Coronary artery (tissue), 2 donors: ENCODE results near the gene NPSR1.
A peak's percentile ranks its signal among the peaks of the same experiment; 100 is the strongest.
"Not testable (repeated sequence)": the region's sequence is repeated elsewhere in the genome, so short reads cannot be mapped to it uniquely, and the experiment has no call there.

Experiments
- DNase-seq: peaks from one replicate; pipeline ENCODE4 v3.0.0-alpha.2; 2017; ENCODE audit warnings: low spot score
- H3K27ac ChIP-seq, 2 donors: fragments of 200-600 bp; sonication (generic); one replicate each; pipeline ENCODE4 v1.5.1; 2016 to 2019
- H3K4me3 ChIP-seq: fragments of 200-600 bp; sonication (generic); 2 replicates; pipeline ENCODE4 v1.5.1; 2016; ENCODE audit warnings: mild to moderate bottlenecking, moderate library complexity
- TF ChIP-seq, protein P1 (sequence below): fragments of 200-600 bp; sonication (generic); IDR thresholded peaks from one replicate; pipeline ENCODE4 v1.5.1; 2019; ENCODE audit warnings: antibody characterized with exemption

The NPSR1 gene

GRCh38 chr7:34807548-34808340, 149.7 kb downstream of the NPSR1 start:
- TF ChIP-seq, protein P1, sequence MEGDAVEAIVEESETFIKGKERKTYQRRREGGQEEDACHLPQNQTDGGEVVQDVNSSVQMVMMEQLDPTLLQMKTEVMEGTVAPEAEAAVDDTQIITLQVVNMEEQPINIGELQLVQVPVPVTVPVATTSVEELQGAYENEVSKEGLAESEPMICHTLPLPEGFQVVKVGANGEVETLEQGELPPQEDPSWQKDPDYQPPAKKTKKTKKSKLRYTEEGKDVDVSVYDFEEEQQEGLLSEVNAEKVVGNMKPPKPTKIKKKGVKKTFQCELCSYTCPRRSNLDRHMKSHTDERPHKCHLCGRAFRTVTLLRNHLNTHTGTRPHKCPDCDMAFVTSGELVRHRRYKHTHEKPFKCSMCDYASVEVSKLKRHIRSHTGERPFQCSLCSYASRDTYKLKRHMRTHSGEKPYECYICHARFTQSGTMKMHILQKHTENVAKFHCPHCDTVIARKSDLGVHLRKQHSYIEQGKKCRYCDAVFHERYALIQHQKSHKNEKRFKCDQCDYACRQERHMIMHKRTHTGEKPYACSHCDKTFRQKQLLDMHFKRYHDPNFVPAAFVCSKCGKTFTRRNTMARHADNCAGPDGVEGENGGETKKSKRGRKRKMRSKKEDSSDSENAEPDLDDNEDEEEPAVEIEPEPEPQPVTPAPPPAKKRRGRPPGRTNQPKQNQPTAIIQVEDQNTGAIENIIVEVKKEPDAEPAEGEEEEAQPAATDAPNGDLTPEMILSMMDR: no peak
- no peak overlapping the region for H3K27ac ChIP-seq
- H3K4me3 ChIP-seq: no peak overlapping the region
- no peak for DNase-seq

GRCh38 chr7:34814203-34814842, 156.3 kb downstream of the NPSR1 start:
- not testable (repeated sequence) for DNase-seq, H3K4me3 ChIP-seq, H3K27ac ChIP-seq

DNA sequence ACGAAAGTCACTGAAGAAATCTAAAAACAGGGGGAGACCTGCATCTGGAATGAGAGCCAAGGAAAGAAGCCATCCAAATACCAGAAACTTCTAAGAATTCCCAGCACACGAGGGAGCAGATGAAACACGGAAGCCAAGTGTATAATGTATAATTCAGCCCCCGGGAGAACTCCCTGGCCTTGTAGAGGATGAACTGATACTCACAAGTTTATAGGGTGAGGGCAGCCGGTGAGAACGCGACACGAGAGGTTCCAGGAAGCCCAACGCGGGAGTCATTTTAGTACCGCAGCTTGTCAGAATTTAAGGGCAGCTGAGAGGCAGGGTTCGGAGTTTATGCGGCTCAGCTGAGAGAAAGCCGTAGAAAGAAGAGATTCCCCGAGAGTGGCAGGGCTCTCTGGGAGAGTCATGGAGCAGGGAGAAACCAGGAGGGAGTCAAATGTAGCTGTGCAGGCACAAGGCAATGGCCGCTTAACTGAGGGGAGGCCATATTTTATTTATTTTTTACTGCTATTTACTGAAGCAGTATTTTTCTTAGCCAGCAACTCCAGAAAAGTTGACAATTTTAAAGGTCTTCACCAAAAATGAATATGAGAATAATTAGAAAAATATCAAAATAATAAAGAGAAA, 164.0 kb downstream of the NPSR1 start:
- TF ChIP-seq, protein P1: no peak
- H3K4me3 ChIP-seq: no peak overlapping the region
- no peak for DNase-seq
- H3K27ac ChIP-seq: no peak overlapping the region

GRCh38 chr7:34823650-34824258, 165.7 kb downstream of the NPSR1 start:
- Histone ChIP-seq H3K27ac (no peak overlapping the region), H3K4me3 (no peak overlapping the region)
- TF ChIP-seq, protein P1: peak; percentile 69
- no peak for DNase-seq

DNA sequence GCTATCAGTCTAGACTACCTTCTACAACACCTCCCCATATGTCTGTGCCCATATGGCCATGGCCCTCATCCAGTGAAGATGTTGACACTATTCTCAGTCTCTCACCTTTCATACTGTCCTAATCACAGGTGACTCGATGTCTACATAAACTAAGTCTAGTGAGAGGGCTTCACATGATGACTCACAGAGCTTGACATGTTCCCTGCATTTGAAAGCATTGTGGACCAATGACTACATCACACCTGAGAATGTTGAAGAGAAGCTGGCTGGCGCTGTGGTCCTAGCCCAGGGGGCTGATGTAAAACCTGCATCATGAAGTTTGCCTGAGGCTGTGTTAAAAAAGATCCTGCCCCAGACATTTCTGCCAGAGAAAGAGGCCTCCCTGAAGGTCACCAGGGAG, 167.2 kb downstream of the NPSR1 start:
- Histone ChIP-seq H3K27ac (no peak overlapping the region), H3K4me3 (no peak overlapping the region)
- no peak for DNase-seq
- TF ChIP-seq, protein P1: no peak

GRCh38 chr7:34830390-34830789, 172.4 kb downstream of the NPSR1 start:
- no peak overlapping the region for H3K4me3 ChIP-seq
- DNase-seq: no peak
- H3K27ac ChIP-seq: no peak overlapping the region
- TF ChIP-seq, protein P1: no peak

DNA sequence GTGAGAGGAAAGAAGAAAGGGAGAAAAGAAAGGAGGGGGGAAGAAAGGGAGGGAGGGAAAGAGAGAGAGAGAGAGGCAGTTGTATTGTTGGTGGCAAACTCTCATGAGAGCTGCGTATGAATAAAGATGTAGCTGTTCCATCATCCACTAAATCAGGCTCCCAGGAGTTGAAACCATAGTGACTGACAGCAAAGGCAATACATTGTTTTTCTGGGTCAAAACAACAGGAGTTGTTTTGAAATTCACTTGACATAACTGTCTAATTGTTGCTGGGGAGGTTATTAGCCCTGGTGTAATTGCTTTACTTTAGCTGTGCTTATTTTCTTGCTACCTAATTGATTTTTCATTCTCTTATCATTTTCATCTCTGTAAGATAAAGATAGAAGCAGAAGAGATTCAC, 173.4 kb downstream of the NPSR1 start:
- H3K27ac ChIP-seq: no peak overlapping the region
- TF ChIP-seq, protein P1: no peak

More for the DNA sequence above, 173.4 kb downstream of the NPSR1 start:
- H3K4me3 ChIP-seq: no peak overlapping the region
- no peak for DNase-seq
